Adipocyte (in vitro differentiated cells): Measurements from ENCODE around the gene TSPAN5.
"Not testable (repeated sequence)": the region's sequence is repeated elsewhere in the genome, so short reads cannot be mapped to it uniquely, and the experiment has no call there.

Source experiments
- DNase-seq: peaks from one replicate; pipeline ENCODE4 v3.0.0-alpha.2; 2015; ENCODE audit warnings: low read depth
- H3K27me3 ChIP-seq: replicated peaks from 2 replicates; pipeline ENCODE4 v1.7.0; 2013; ENCODE audit warnings: mild to moderate bottlenecking, low read length, moderate library complexity; ENCODE audit not compliant: control insufficient read depth, insufficient read depth
- H3K36me3 ChIP-seq: 2 replicates; pipeline ENCODE4 v1.7.0; 2013; ENCODE audit warnings: low read length, mild to moderate bottlenecking, moderate library complexity; ENCODE audit not compliant: control insufficient read depth, insufficient read depth, severe bottlenecking
- H3K4me1 ChIP-seq: 2 replicates; pipeline ENCODE4 v1.7.0; 2013; ENCODE audit warnings: mild to moderate bottlenecking, low read length, moderate library complexity; ENCODE audit not compliant: control insufficient read depth, insufficient read depth
- H3K4me3 ChIP-seq: 2 replicates; pipeline ENCODE4 v1.7.0; 2013; ENCODE audit warnings: mild to moderate bottlenecking, low read length, moderate library complexity
- H3K9ac ChIP-seq: 2 replicates; pipeline ENCODE4 v1.7.0; 2013; ENCODE audit warnings: mild to moderate bottlenecking, low read length, moderate library complexity
- H3K9me3 ChIP-seq: 2 replicates; pipeline ENCODE4 v1.7.0; 2013; ENCODE audit warnings: mild to moderate bottlenecking, low read length, moderate library complexity; ENCODE audit not compliant: control insufficient read depth

Gene TSPAN5

DNA sequence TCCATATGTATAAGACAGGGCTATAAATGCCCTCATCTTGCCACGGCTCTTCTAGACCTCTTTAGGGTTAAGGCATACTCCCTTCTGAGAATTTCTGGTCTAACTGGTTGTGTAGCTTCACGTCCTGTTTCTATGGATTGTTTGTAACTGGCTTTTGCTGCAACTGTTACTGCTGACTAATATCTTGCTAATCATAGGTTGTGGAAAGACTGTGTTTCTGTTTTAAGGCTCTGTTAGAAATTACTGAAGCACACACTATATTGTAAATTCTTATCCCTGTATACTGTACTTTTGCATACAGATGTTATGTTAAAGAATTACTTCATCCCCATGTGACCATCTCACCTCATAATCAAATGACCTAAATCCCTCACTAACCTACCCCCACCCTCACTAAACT is 178.8 kb downstream of the TSPAN5 start:
- H3K4me3 ChIP-seq, H3K9me3 ChIP-seq, H3K27me3 ChIP-seq, H3K36me3 ChIP-seq, H3K9ac ChIP-seq, H3K4me1 ChIP-seq, DNase-seq: not testable (repeated sequence)

DNA sequence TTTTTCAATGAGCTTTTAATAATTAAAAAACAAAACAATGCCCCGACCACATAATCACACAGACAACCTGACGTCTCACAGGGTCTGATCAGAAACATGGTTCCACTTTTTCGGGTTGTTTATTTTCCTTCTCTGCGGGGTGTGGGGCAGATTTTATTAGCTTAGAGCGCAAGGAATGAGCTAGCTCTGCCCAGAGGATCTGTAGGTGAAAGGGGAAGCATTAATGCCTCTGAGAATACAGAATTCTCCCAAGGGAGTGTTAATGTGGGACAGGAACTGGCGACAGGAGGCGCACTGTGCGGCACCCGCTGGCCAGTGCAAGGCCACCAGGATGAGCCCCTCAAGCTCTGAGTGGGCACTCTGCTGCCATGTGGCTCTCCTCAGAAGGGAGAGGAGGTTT is 181.5 kb downstream of the TSPAN5 start:
- H3K36me3 ChIP-seq = peaks cover 3% of the 10 kb centered on the region
- no peak overlapping the region for H3K9ac ChIP-seq
- DNase-seq = no peak
- H3K9me3 ChIP-seq = no peaks in the 10 kb centered on the region
- peaks cover 20% of the 10 kb centered on the region for H3K4me1 ChIP-seq
- H3K27me3 ChIP-seq = no peaks in the 10 kb centered on the region
- H3K4me3 ChIP-seq = no peak overlapping the region

DNA sequence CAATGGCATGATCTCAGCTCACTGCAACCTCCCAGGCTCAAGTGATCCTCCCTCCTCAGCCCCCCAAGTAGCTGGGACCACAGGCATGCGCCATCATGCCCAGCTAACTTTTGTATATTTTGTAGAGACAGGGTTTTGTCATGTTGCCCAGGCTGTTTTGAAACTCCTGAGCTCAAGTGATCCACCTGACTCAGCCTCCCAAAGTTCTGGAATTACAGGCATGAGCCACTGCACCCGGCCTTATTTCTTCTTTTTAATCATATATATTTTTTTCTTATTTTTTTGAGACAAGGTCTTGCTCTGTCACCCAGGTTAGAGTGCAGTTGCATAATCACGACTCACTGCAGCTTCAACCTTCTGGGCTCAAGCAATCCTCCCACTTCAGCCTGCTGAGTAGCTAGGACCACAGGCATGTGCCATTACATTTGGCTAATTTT is 184.0 kb downstream of the TSPAN5 start:
- peak; percentile 69 for DNase-seq
- no peak overlapping the region for H3K9ac ChIP-seq
- no peaks in the 10 kb centered on the region for H3K27me3 ChIP-seq
- H3K9me3 ChIP-seq = no peaks in the 10 kb centered on the region
- peaks cover 33% of the 10 kb centered on the region for H3K4me1 ChIP-seq
- no peak overlapping the region for H3K4me3 ChIP-seq
- H3K36me3 ChIP-seq = peaks cover 6% of the 10 kb centered on the region

DNA sequence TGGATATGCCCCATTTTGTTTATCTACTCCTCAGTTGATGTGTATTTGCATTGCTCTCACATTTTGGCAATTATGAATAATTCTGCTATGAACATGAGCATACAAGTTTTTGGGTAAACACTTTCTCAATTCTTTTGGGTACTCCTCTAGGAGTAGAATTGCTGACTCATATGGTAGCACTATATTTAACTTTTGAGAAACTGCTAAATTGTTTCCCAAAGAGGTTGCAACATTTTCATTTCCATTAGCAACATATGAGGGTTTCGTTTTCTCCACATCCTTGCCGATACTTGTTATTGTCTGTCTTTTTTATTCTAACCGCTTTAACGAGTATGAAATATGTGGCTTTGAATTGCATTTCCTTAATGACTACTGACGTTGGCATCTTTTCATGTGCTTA is 185.4 kb downstream of the TSPAN5 start:
- no peak overlapping the region for H3K4me3 ChIP-seq
- no peaks in the 10 kb centered on the region for H3K27me3 ChIP-seq
- peaks cover 6% of the 10 kb centered on the region for H3K36me3 ChIP-seq
- H3K9me3 ChIP-seq = no peaks in the 10 kb centered on the region
- DNase-seq = peak; percentile 51
- H3K4me1 ChIP-seq = peaks cover 42% of the 10 kb centered on the region
- H3K9ac ChIP-seq = no peak overlapping the region

DNA sequence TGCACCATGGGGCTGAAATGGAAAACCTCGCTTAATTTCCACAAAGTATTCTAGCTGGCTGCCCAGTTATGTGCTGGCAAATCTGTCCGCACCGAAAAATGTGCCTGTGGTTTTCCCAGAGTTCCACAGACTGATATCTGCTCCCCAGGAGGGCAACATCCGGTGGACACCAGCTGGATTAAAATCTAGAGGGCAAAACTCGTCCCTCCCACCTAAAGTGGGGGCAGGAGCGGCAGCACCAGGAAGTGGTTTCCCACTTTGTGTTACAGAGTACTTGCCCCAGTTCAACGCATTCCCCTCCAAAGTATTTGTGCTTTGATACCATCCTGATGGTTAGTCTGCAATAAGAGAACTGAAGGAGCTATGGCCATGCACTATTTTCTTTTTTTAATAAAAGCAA is 187.6 kb downstream of the TSPAN5 start:
- H3K36me3 ChIP-seq = peaks cover 6% of the 10 kb centered on the region
- H3K27me3 ChIP-seq = no peaks in the 10 kb centered on the region
- no peak overlapping the region for H3K4me3 ChIP-seq
- H3K4me1 ChIP-seq = peaks cover 42% of the 10 kb centered on the region
- no peak for DNase-seq
- no peaks in the 10 kb centered on the region for H3K9me3 ChIP-seq
- no peak overlapping the region for H3K9ac ChIP-seq

DNA sequence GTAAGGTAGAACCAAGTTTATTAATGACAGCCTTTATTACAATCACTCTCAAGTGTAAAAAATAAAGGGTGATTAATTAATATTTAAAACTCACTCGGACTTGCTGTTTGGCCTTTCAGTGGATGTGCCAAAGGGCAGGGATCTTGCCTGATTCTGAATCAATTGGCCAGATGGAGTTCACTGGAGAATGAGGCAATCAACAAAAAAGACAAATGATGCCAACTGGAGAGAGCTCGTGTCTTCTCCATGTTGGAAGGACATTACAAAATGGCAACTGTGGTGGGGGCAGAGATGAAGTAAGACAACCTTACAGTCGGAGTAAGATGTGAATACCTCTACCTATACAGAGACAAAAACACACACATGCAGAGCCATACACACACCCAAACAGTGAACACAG is 188.0 kb downstream of the TSPAN5 start:
- no peaks in the 10 kb centered on the region for H3K9me3 ChIP-seq
- no peak overlapping the region for H3K9ac ChIP-seq
- no peak for DNase-seq
- no peak overlapping the region for H3K4me3 ChIP-seq
- H3K27me3 ChIP-seq = no peaks in the 10 kb centered on the region
- peaks cover 42% of the 10 kb centered on the region for H3K4me1 ChIP-seq
- H3K36me3 ChIP-seq = peaks cover 6% of the 10 kb centered on the region

DNA sequence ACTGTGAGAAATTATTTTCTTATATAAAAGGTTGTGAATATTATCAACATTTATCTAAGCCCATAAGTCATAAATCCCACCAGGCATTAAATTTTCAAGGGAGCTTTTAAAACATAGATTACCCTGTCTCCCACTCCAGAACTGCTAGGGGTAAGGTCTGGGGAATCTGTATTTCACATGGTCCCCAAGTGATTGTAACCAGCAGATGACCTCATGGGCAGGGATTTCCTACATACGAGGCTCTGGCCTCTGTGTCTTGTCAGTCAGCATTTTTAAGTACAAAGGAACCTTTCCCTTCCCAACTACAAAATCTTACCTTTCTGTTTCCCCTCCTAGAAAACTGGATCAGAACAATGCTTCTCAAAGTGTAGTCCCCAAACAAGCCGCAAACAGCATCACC is 188.6 kb downstream of the TSPAN5 start:
- no peak for DNase-seq
- H3K9ac ChIP-seq = no peak overlapping the region
- peaks cover 39% of the 10 kb centered on the region for H3K4me1 ChIP-seq
- no peaks in the 10 kb centered on the region for H3K27me3 ChIP-seq
- no peaks in the 10 kb centered on the region for H3K9me3 ChIP-seq
- H3K4me3 ChIP-seq = no peak overlapping the region
- peaks cover 6% of the 10 kb centered on the region for H3K36me3 ChIP-seq

DNA sequence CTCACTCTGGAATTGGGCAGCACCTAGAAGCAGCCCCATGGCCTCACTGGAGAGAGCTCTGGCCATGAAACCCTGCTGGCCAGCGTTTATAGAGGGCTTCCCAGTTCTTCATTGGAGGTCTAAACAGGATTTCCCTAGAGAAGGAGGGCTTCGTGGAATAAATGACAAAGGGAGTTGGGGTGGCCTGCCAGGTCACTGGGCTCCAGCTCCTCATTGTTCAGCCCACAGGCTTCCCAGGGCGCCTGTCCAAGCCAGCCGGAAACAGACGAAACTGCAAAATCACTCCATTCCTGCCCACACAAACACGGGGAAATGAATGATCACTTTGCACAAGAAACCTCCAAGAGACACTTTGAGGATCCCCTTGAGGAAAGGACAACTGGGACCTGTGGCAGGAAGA is 189.7 kb downstream of the TSPAN5 start:
- Histone ChIP-seq H3K27me3 (no peaks in the 10 kb centered on the region), H3K9me3 (no peaks in the 10 kb centered on the region), H3K4me3 (peak overlapping the region; percentile 39), H3K36me3 (peaks cover 6% of the 10 kb centered on the region), H3K9ac (peak overlapping the region; percentile 31), H3K4me1 (peaks cover 29% of the 10 kb centered on the region)
- DNase-seq = no peak

DNA sequence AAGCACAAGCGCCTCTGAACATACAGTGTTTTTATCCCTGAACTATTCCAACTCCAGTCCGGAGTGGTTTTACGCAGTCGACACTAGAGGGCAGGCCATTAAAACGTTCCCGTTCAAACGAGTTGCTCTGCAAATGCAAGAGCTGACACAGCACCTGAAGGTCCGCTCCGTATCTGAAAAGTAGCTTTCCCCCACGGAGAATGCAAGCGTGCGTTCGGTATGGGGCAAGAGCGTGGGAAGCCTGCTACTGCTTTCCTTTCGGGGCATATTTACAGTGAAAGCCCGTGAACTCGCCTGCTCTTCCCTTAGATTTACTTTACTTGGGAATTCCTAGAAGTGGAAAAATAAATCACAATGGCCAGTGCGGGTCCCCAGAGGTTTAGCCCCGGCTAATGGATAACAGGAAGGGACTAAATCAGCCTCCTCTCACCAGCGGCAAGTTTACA is 190.8 kb downstream of the TSPAN5 start:
- peak; percentile 95 for DNase-seq
- no peaks in the 10 kb centered on the region for H3K27me3 ChIP-seq
- peak overlapping the region; percentile 76 for H3K4me3 ChIP-seq
- H3K9ac ChIP-seq = peak overlapping the region; percentile 72
- peaks cover 6% of the 10 kb centered on the region for H3K36me3 ChIP-seq
- no peaks in the 10 kb centered on the region for H3K9me3 ChIP-seq
- H3K4me1 ChIP-seq = peaks cover 24% of the 10 kb centered on the region

DNA sequence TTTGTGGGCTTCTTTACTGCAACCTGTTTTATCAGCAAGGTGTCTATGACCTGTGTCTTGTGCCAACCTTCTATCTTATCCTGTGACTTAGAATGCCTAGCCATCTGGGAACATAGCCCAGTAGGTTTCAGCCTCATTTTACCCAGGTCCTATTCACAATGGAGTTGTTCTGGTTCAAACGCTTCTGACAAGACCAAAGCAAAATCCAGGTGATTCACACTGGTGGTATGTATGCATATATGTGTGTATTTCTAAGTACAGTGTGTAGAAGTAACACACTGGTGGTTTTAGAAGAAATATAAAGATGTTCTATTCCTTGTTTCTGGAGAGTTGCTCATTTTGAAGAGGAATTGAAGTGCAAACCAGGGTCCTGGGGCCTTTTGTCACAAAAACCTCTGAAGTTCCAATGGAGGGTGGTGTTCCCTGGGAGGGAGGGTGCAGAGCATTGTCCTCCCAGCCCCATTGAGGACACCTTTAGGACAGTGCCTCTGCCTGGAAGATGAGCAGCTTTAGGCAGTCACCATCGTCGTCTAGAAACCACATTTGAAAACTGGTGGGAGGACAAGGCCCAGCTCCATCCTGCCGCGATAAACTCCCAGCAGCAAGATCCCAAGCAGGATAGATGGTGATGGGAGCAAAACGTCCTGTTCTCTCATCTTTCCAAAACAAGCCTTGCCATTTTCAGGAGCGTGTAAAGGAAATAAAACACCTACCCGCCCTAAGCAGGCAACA is 191.4 kb downstream of the TSPAN5 start:
- Histone ChIP-seq H3K9me3 (no peaks in the 10 kb centered on the region), H3K4me1 (peaks cover 23% of the 10 kb centered on the region), H3K27me3 (no peaks in the 10 kb centered on the region), H3K4me3 (peak overlapping the region; percentile 76), H3K9ac (no peak overlapping the region), H3K36me3 (peaks cover 5% of the 10 kb centered on the region)
- no peak for DNase-seq

DNA sequence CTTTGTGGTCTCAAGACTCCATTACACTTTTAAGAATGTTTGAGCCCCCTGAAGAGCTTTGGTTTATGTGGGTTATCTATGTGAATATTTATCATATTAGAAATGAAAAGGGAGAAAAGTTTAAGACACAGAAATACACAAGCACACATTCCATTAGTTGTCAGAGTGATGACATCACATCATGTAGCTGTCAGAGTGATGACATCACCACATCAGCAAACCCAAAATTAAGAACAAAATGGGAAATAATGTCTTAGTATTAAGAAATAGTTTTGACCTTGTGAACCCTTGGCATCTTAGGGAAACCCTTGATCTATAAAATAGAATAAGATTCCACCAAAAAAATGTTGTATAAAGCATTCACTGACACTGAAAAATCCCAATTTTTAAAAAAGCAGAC is 195.9 kb downstream of the TSPAN5 start:
- H3K4me3 ChIP-seq = no peak overlapping the region
- H3K4me1 ChIP-seq = no peaks in the 10 kb centered on the region
- H3K9ac ChIP-seq = no peak overlapping the region
- H3K27me3 ChIP-seq = no peaks in the 10 kb centered on the region
- no peaks in the 10 kb centered on the region for H3K9me3 ChIP-seq
- H3K36me3 ChIP-seq = no peaks in the 10 kb centered on the region
- DNase-seq = no peak
